ENCODE data around the gene MROH2A.

GRCh38 chr2:233867993-233868532 lies 89.9 kb downstream of the MROH2A start, which contains the start of gene MSL3B:
- TF ChIP-seq ZNF837 (tag by site-specific recombination; IDR thresholded peaks at IDR 0.05) (no peak), CTCF (tag by site-specific recombination; IDR thresholded peaks at IDR 0.05) (no peak), ZNF785 (tag by site-specific recombination; IDR thresholded peaks at IDR 0.05) (no peak), PRDM4 (tag by site-specific recombination; IDR thresholded peaks at IDR 0.05) (no peak), SP7 (tag by site-specific recombination; IDR thresholded peaks at IDR 0.05) (no peak), ZNF501 (tag by site-specific recombination; IDR thresholded peaks at IDR 0.05) (no peak), ZNF747 (tag by site-specific recombination; IDR thresholded peaks at IDR 0.05) (no peak), ZNF571 (tag by site-specific recombination; IDR thresholded peaks at IDR 0.05) (no peak), ZNF513 (tag by site-specific recombination; IDR thresholded peaks at IDR 0.05) (no peak)

Data from HEK293 (cell line).